LNCaP clone FGC (cell line): ENCODE measurements around the gene PROCA1.

ENCODE experiments used
- DNase-seq: peaks from one replicate; pipeline ENCODE4 v3.0.0-alpha.2; 2011; ENCODE audit warnings: low read depth
- H3K4me3 ChIP-seq: 2 replicates; pipeline ENCODE4 v1.5.1; 2011; ENCODE audit warnings: mild to moderate bottlenecking, low read depth, low read length, control low read depth
- CTCF ChIP-seq: IDR thresholded peaks from 2 replicates; pipeline ENCODE4 v1.5.1; 2012; ENCODE audit warnings: mild to moderate bottlenecking; ENCODE audit not compliant: control insufficient read depth, insufficient read depth; ENCODE audit errors: extremely low read depth

PROCA1 gene

GRCh38 chr17:28657756-28658155, 53.9 kb downstream of the PROCA1 start:
- TF ChIP-seq CTCF = no peak
- no peak for DNase-seq
- H3K4me3 ChIP-seq = no peak overlapping the region

- DNase-seq = no peak
- TF ChIP-seq CTCF = no peak
- no peak overlapping the region for H3K4me3 ChIP-seq
These were observed 56.5 kb downstream of the PROCA1 start for GRCh38 chr17:28655160-28655559.
